GM21447 (cell line): ENCODE measurements around the gene RAB27B.
"Not testable (repeated sequence)": the region's sequence is repeated elsewhere in the genome, so short reads cannot be mapped to it uniquely, and the experiment has no call there.

Experiments
- ATAC-seq: cut with Tn5 transposase; IDR thresholded peaks from one replicate; pipeline ENCODE4 v1.9.1; 2021; ENCODE audit not compliant: unreplicated experiment

The RAB27B gene

GRCh38 chr18:54813977-54814565 is 14.2 kb upstream of the RAB27B start:
- no peak for ATAC-seq

DNA sequence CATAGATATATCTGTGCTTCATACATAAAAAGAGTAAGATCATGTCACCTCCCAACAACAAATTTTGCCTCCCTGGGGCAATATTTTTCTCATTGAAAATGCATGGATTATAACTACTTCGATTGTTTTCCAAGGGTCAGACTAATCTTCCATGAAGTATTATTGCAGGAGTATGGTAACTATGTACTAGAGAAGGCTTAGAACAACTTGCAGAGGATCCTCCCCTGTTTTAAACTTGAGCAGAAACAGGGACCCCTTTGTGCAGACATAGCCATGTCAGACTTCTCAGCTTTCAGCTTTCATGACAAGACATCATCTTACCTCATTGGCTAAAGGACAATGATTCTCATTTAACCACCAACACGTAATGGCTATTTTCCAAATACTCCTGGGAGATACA is 13.2 kb upstream of the RAB27B start:
- ATAC-seq, result no peak

GRCh38 chr18:54820785-54821275 is 7.4 kb upstream of the RAB27B start:
- ATAC-seq, result not testable (repeated sequence)

DNA sequence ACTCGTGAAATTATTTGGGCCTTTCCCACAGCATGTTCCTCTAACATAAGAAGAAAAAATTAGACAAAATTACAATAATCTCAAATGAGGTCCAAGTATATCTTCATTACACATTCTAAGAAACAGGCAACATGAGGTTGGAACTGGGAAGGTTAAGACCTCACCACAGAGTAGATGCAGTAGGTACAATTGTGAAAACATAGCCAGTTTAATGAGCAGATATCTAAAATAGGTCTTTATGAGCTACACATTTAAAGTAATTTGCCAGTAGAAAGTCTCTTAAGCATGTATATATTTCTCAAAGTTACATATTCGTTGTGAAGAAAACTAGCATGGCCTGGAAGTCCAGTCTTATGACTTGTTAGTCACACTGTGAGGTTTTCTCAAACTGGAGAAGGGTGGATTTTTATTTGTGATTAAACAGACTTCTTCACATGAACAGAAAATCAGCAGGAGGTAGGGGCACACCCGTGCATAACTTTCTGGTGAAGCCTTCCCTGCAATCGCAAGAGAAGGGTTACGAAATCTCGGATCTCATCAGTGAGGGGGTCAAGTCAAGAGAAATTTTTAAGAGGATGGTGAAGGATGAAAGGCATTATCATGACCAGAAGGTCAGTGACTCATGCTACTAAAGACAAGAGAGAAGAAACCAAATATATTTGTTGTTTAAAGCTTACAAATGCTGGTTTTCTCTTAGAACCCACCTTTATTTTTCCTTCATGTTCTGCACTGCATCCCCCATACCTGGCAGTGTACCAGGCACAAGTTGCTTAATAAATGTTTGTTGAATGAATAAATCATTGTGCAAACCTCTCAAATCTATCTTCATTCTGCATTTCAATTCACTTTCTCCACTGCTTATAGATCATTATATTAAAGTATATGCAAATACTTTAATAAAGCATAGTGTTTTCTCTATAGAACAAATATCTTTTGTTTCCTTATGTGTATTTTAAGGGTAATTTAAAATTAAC is 5.1 kb upstream of the RAB27B start:
- no peak for ATAC-seq

DNA sequence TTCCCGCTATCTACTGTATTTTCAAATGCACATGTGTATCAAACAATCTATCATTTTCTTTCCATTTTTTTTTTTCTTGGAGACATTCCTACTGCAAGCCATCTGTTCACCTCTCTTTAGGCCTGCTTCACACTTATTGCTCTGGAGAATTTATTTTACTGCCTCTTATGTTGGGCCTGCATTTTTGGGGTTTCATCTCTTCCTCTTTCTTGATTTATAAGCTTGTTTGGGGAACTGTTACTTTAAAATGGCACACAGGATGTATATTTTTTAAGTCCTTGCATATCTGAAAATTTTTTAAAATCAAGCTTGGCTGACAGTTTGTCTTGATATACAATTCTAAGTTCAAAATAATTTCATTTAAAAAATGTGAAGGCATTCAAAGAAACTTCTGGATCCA is 3.5 kb upstream of the RAB27B start:
- ATAC-seq, result no peak

GRCh38 chr18:54825601-54826344 is 2.5 kb upstream of the RAB27B start:
- no peak for ATAC-seq

- no peak for ATAC-seq
Observed at GRCh38 chr18:54828986-54829385, 709 bp downstream of the RAB27B start.

- no peak for ATAC-seq
Observed at GRCh38 chr18:54829856-54830255, 1.6 kb downstream of the RAB27B start.

- no peak for ATAC-seq
Observed at GRCh38 chr18:54830260-54830659, 2.0 kb downstream of the RAB27B start.

GRCh38 chr18:54830866-54831265 is 2.6 kb downstream of the RAB27B start:
- ATAC-seq, result no peak

GRCh38 chr18:54835944-54836343 is 7.7 kb downstream of the RAB27B start:
- ATAC-seq, result no peak

DNA sequence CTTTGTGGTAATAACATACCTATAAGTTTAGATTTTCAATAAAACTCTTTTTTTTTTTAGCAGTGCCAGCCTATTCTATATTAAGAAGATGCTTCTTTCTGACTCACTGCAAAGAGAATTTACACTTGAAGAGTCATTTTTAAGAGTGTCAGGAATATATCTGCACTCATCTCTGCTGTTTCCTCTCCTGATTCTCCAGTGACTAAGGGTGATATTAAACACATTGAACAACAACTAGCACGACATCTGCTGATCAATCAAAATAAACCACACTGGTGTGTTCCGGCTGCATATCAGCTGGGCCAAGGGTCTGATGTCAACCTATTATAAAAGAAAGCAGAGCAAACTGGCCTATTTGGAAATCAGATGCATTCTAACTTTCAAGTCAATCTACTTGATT is 15.0 kb downstream of the RAB27B start:
- ATAC-seq, result no peak

DNA sequence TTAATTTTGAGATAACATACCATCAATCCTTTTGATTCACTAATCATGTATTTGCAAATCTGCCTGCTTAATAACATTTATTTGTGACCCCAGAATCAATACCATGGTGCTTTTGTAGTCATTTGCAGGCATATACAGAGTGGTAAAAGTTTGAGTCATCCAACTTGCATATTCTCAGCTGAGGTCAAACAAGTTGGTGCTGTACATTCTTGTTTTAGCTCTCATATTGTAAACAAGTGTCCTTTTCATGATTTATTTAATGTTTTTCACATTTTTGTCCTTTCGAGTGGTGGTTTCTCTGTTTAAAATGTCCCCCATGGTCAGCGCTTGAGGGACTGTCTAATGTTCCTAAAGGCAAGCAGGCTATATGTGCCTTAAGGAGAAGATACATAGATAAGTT is 17.5 kb downstream of the RAB27B start:
- ATAC-seq, result no peak

DNA sequence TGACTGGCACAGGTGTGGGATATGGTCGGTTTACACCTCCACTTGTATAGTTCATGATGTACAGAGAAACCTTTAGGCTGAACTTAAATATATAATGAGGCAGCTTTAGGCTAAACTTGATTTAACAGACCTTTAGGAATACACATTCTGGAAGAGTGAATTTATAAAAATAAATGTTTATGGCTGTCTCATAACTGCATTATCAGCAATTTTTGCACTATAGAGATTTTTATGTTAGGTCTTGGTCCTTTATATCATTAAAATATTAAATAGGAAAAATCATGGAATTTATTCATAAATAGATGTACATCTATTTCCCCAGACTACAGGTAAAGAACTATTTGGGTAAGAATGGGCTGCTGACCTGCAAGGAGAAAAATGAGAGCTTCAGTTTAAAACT is 19.8 kb downstream of the RAB27B start:
- no peak for ATAC-seq

DNA sequence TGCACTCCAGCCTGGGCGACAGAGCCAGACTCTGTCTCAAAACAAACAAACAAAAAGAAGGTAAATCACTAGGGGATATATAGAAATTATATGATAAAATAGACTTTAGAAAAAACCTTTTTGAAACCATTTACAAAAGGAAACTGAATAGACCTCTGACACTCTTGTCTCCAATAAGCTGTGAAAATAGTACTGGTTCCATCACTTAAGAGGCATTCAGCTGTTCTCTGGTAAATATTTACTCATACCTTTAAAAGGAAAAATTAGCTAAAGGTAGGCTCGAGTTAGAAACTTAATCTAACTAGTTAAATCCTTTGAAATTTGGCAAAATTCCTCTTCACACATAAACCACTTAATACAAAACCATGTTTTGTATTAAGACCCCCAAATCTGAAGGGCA is 21.4 kb downstream of the RAB27B start:
- ATAC-seq, result no peak

DNA sequence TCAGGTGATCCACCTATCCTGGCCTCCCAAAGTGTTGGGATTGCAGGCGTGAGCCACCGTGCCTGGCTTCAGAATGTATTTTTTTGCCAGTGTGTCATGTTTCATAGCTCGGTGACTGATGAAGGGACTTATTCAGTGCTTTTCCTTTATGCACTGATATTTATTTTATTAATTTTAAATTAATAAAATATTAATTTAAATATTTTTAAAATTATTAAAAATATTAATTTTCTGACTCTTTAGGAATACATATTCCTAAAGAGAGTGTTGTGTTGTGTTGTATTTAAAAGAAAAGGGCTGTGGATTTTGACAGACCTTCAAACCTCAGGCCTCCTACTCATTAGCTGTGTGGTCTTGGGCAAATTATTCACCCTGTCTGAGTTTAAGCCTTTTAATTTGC is 22.3 kb downstream of the RAB27B start:
- ATAC-seq, result no peak

DNA sequence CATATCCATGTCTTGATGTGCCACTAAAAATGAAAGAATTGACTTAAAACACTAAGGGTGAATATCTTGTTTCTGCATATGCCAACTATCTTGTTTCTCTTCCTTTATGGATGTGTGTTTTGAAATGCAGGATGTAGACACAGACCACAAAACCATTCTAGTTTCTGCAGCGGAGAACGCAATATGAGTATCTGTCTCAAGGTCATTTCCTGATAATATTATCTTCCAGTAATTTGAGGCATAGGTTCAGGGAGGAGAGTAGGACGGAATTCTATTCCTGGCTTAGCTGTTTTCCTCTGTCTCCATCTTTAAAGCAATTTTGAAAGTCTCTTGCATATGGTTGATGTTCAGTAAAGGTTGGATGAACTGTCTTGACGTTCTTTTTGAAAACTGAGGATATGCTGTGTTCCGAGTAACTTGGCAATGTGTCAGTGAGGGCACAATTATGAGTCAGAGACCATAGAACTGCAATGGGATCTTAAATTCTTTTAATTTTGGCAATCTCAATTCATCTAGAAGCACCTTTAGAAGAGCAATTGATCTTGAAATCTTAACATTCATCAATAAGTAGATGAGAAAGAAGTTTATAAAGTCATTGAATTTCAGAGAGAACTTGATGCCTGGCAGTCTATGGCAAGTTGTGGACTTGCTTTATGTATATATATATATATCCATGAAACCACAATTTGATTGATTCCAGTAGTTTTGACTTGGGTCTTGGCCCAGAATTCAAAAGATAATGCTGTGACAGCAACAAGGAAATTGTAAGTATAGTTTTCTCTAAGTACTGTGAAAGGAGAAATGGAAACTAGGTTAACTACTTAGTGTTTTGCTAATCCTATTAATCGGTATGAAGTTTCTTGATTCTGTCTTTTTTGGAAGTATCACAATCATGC is 24.8 kb downstream of the RAB27B start:
- no peak for ATAC-seq

DNA sequence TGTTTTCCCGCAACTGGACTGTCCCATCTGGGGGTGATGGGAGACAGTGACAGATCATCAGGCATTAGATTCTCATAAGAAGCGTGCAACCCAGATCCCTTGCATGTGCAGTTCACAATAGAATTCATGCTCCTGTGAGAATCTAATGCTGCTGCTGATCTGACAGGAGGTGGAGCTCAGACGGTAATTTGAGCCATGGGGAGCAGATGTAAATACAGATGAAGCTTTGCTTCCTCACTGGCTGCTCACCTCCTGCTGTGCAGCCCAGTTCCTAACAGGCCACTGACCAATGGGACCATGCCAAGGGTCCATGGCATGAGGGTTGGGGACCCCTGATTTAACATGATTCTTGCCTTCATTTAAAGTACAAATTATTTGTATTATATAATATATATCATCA is 26.8 kb downstream of the RAB27B start:
- ATAC-seq, result not testable (repeated sequence)

DNA sequence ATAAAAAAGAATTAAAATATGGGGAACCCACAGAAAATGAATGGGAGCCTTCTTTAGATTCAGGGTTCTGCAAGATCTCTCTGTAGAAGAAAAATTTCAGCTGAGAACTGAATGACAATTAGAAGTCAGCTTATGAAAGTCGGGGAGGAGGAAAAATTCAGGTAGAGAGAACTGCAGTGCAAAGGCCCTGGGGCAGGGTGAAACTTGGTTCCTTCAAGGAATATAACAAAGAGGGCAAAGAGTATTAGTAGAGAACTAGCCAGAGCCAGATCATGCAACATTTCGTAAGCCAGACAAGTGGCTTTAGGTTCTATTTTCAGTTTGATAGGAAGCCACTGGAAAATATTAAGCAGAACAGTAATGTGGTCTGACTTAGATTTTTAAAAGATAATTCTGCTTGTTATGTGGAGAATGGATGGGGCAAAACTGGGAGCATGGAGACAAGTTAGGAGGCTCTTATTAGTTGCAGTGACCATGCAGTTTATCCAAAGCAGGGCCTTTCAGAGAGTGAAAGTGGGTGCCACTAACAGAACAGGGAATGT is 27.9 kb downstream of the RAB27B start:
- no peak for ATAC-seq

DNA sequence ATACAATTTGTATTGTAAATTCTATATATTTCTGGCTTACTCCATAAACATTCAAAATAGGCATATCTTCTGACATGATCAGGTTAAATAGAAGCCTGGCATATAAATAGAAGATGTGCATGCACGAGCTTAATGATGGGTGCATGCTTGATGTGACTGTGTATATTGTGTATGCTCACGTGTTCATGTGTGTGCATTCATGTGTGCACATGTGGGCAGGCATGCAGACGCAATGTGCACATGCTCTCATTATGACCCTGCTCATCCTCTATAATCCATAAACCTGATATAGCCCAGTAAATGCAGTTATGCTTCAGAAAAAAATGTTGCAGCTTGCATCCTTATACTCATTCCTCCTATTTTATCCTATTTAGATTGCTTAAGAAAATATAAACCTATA is 29.2 kb downstream of the RAB27B start:
- ATAC-seq, result no peak
